Large intestine (tissue), 3 donors: ENCODE data around the gene TGFBI. TPM values are rescaled to one million over a fixed set of nuclear protein-coding genes. Genes with fewer than 3 reads are reported as not detected.

Experiments
- DNase-seq, 2 donors: peaks; one replicate each; pipeline versions ENCODE4 v3.0.0 to v3.0.0-alpha.2; 2013
- H3K27ac ChIP-seq: one replicate; pipeline ENCODE4 v1.5.1; 2013; ENCODE audit warnings: low read length
- H3K27me3 ChIP-seq: 2 replicates; pipeline ENCODE4 v1.6.1; 2013; ENCODE audit warnings: low read length; ENCODE audit not compliant: control insufficient read depth, insufficient read depth
- H3K36me3 ChIP-seq: 2 replicates; pipeline ENCODE4 v1.6.1; 2013; ENCODE audit warnings: low read length; ENCODE audit not compliant: control insufficient read depth, insufficient read depth
- H3K4me1 ChIP-seq: one replicate; pipeline ENCODE4 v1.6.1; 2013; ENCODE audit warnings: low read length; ENCODE audit not compliant: control insufficient read depth, insufficient read depth
- H3K4me3 ChIP-seq: one replicate; pipeline ENCODE4 v1.5.1; 2013; ENCODE audit warnings: low read length
- H3K9me3 ChIP-seq: one replicate; pipeline ENCODE4 v1.6.1; 2013; ENCODE audit warnings: mild to moderate bottlenecking, low read depth, low read length, moderate library complexity; ENCODE audit not compliant: control insufficient read depth
- WGBS: methylation state at CpG from one replicate; pipeline ENCODE4 v1.1.5; 2013; ENCODE audit warnings: low lambda C conversion rate; ENCODE audit not compliant: insufficient coverage; 5-methylcytosine and 5-hydroxymethylcytosine counted together
- polyA plus RNA-seq: library from polyadenylated mRNA; unstranded; fragments of 120-200 nt; gene quantifications from one replicate; pipeline ENCODE4 v1.2.1, GENCODE V29; 2013

The TGFBI gene
- polyA plus RNA-seq, 1 donor = 99.6 TPM

GRCh38 chr5:135990528-135991255, 38.1 kb upstream of the TGFBI start:
- no peak for DNase-seq
- no peaks in the 10 kb centered on the region for H3K36me3 ChIP-seq
- H3K9me3 ChIP-seq = no peaks in the 10 kb centered on the region
- H3K27me3 ChIP-seq = peaks cover 2% of the 10 kb centered on the region
- no peak overlapping the region for H3K4me3 ChIP-seq
- no peak overlapping the region for H3K27ac ChIP-seq
- peaks cover 3% of the 10 kb centered on the region for H3K4me1 ChIP-seq
- WGBS = 60% methylated on average over 1 of the region's 21 CpGs

- Histone ChIP-seq H3K4me3 (no peak overlapping the region), H3K9me3 (no peaks in the 10 kb centered on the region), H3K27me3 (peaks cover 7% of the 10 kb centered on the region), H3K27ac (no peak overlapping the region), H3K4me1 (peaks cover 3% of the 10 kb centered on the region), H3K36me3 (no peaks in the 10 kb centered on the region)
- peak in 1 of 2 donors; percentile 33 for DNase-seq
- WGBS = 70% methylated on average over 1 of the region's 6 CpGs
These were observed 37.4 kb upstream of the TGFBI start for GRCh38 chr5:135991429-135991828.

- Histone ChIP-seq H3K27ac (peak overlapping the region; percentile 51), H3K9me3 (no peaks in the 10 kb centered on the region), H3K36me3 (no peaks in the 10 kb centered on the region), H3K4me3 (no peak overlapping the region), H3K27me3 (peaks cover 19% of the 10 kb centered on the region), H3K4me1 (peaks cover 3% of the 10 kb centered on the region)
- WGBS = 92% methylated on average over 2 of the region's 6 CpGs
- DNase-seq = no peak
These were observed 35.4 kb upstream of the TGFBI start for GRCh38 chr5:135993335-135993879.

GRCh38 chr5:135993880-135994636, 34.7 kb upstream of the TGFBI start:
- H3K4me1 ChIP-seq = peaks cover 3% of the 10 kb centered on the region
- peak; percentile 31 to 42 for DNase-seq

GRCh38 chr5:135995976-135996375, 32.8 kb upstream of the TGFBI start:
- Histone ChIP-seq H3K4me1 (peaks cover 3% of the 10 kb centered on the region), H3K36me3 (no peaks in the 10 kb centered on the region), H3K27ac (no peak overlapping the region), H3K9me3 (no peaks in the 10 kb centered on the region), H3K4me3 (no peak overlapping the region), H3K27me3 (peaks cover 21% of the 10 kb centered on the region)
- no peak for DNase-seq
- WGBS = no CpG with 5 or more reads among the region's 3 CpGs

More at GRCh38 chr5:135993880-135994636, 34.7 kb upstream of the TGFBI start:
- Histone ChIP-seq H3K36me3 (no peaks in the 10 kb centered on the region), H3K9me3 (no peaks in the 10 kb centered on the region), H3K4me3 (no peak overlapping the region), H3K27me3 (peaks cover 19% of the 10 kb centered on the region), H3K27ac (peak overlapping the region; percentile 51)
- WGBS = 100% methylated on average over 1 of the region's 6 CpGs

- H3K27ac ChIP-seq = no peak overlapping the region
- peaks cover 3% of the 10 kb centered on the region for H3K4me1 ChIP-seq
These were observed 32.2 kb upstream of the TGFBI start for GRCh38 chr5:135996611-135997010.

GRCh38 chr5:135997673-135998335, 31.0 kb upstream of the TGFBI start:
- H3K4me1 ChIP-seq = peaks cover 3% of the 10 kb centered on the region
- peaks cover 21% of the 10 kb centered on the region for H3K27me3 ChIP-seq
- 60% methylated on average over 3 of the region's 8 CpGs for WGBS
- no peaks in the 10 kb centered on the region for H3K36me3 ChIP-seq
- no peak overlapping the region for H3K4me3 ChIP-seq
- H3K9me3 ChIP-seq = no peaks in the 10 kb centered on the region
- H3K27ac ChIP-seq = no peak overlapping the region
- DNase-seq = no peak

More at GRCh38 chr5:135996611-135997010, 32.2 kb upstream of the TGFBI start:
- H3K9me3 ChIP-seq = no peaks in the 10 kb centered on the region
- no peak for DNase-seq
- no peaks in the 10 kb centered on the region for H3K36me3 ChIP-seq
- WGBS = no CpG with 5 or more reads among the region's 2 CpGs
- peaks cover 21% of the 10 kb centered on the region for H3K27me3 ChIP-seq
- no peak overlapping the region for H3K4me3 ChIP-seq

GRCh38 chr5:135998889-135999288, 29.9 kb upstream of the TGFBI start:
- no peak for DNase-seq
- Histone ChIP-seq H3K27me3 (peaks cover 21% of the 10 kb centered on the region), H3K4me3 (no peak overlapping the region), H3K36me3 (no peaks in the 10 kb centered on the region), H3K4me1 (peaks cover under 1% of the 10 kb centered on the region), H3K9me3 (no peaks in the 10 kb centered on the region), H3K27ac (no peak overlapping the region)
- no CpG with 5 or more reads among the region's 6 CpGs for WGBS

GRCh38 chr5:135999406-136000139, 29.2 kb upstream of the TGFBI start:
- Histone ChIP-seq H3K4me3 (no peak overlapping the region), H3K27me3 (peaks cover 21% of the 10 kb centered on the region), H3K9me3 (no peaks in the 10 kb centered on the region), H3K27ac (no peak overlapping the region), H3K4me1 (no peaks in the 10 kb centered on the region), H3K36me3 (no peaks in the 10 kb centered on the region)
- DNase-seq = no peak
- no CpG with 5 or more reads among the region's 8 CpGs for WGBS
